K562 (cell line): ENCODE measurements around the gene ARID4B. TPM values are rescaled to one million over a fixed set of nuclear protein-coding genes. Genes with fewer than 3 reads are reported as not detected.
A peak's percentile ranks its signal among the peaks of the same experiment; 100 is the strongest.

Source experiments
- ATAC-seq: fragments of 200-7000 bp; cut with Tn5 transposase; 3 replicates; pipeline ENCODE4 v1.9.1; 2020; ENCODE audit warnings: moderate library complexity
- BruUV-seq: library from RNA; stranded (reverse); fragments of 400-500 nt; replicated peaks from 2 replicates; lab custom pipeline; 2021; lab: Mats Ljungman, UMichigan
- CTCF ChIA-PET: fragments of 300-600 bp; formaldehyde crosslinking; extraction: SDS; loops from one replicate; lab custom pipeline; 2021; ENCODE audit warnings: low intra/inter-chr PET ratio; lab: Yijun Ruan, JAX
- POLR2A ChIA-PET: fragments of 300-600, 350-650 bp; sonication (Branson Sonifier 250); formaldehyde crosslinking; extraction: SDS; loops from one replicate; lab custom pipeline; 2021; ENCODE audit warnings: antibody characterized with exemption, inconsistent platforms; lab: Yijun Ruan, JAX
- DNase-seq, 4 experiments: peaks; one replicate each; pipeline versions ENCODE4 v3.0.0 to v3.0.0-alpha.2; 2011 to 2018; ENCODE audit warnings: low spot score in 3 of 4, mixed read lengths in 3 of 4; ENCODE audit errors: extremely low read depth in 1 of 4
- FAIRE-seq: peaks from 2 replicates; lab custom pipeline; 2011; peaks lifted over from hg19 to GRCh38; lab: Jason Lieb, UNC
- H2AFZ ChIP-seq: 2 replicates; pipeline ENCODE4 v1.6.0; 2011; ENCODE audit warnings: low read depth, low read length, control low read depth, inconsistent platforms
- H3K27ac ChIP-seq: fragments of 200-600 bp; 3 replicates; pipeline ENCODE4 v1.8.0; 2011; ENCODE audit warnings: low read depth, mild to moderate bottlenecking, control low read depth, inconsistent platforms, low read length, moderate library complexity, mixed read lengths; ENCODE audit errors: extremely low read depth
- H3K27me3 ChIP-seq, 2 experiments: fragments of 300-600 bp in 1 of 2; 2 replicates in 1 of 2; 3 replicates in 1 of 2; pipeline versions ENCODE4 v1.6.0 to v1.8.0; 2011; ENCODE audit warnings: inconsistent platforms in 2 of 2, low read length in 2 of 2, mild to moderate bottlenecking in 1 of 2, mixed read lengths in 1 of 2, moderate library complexity in 1 of 2; ENCODE audit not compliant: control insufficient read depth in 2 of 2, insufficient read depth in 2 of 2
- H3K36me3 ChIP-seq: fragments of 300-600 bp; 3 replicates; pipeline ENCODE4 v1.8.0; 2011; ENCODE audit warnings: mild to moderate bottlenecking, low read length, inconsistent platforms; ENCODE audit not compliant: control insufficient read depth, insufficient read depth
- H3K4me1 ChIP-seq, 2 experiments: fragments of 200-600 bp in 1 of 2; replicated peaks in 1 of 2; 2 replicates in 1 of 2; 3 replicates in 1 of 2; pipeline versions ENCODE4 v1.5.1 to v1.8.0; 2011; ENCODE audit warnings: inconsistent platforms in 2 of 2, low read length in 2 of 2, mild to moderate bottlenecking in 1 of 2, mixed read lengths in 1 of 2, moderate library complexity in 1 of 2; ENCODE audit not compliant: control insufficient read depth in 2 of 2, insufficient read depth in 2 of 2
- H3K4me2 ChIP-seq: 2 replicates; pipeline ENCODE4 v1.6.1; 2011; ENCODE audit warnings: low read length, control low read depth, inconsistent platforms, mixed read lengths; ENCODE audit not compliant: insufficient read depth
- H3K4me3 ChIP-seq: fragments of 200-600 bp; sonication (generic), shearing (Covaris generic); 2 replicates; pipeline ENCODE4 v1.5.1; 2016; ENCODE audit warnings: control low read depth, inconsistent platforms
- H3K79me2 ChIP-seq: fragments of 200-600 bp; 3 replicates; pipeline ENCODE4 v1.8.0; 2011; ENCODE audit warnings: low read length, inconsistent platforms; ENCODE audit not compliant: control insufficient read depth, insufficient read depth
- H3K9ac ChIP-seq, 2 experiments: 2 replicates each; pipeline versions ENCODE4 v1.6.0 to v1.6.1; 2011; ENCODE audit warnings: low read depth in 2 of 2, low read length in 2 of 2, control low read depth in 1 of 2, inconsistent platforms in 1 of 2, mild to moderate bottlenecking in 1 of 2, mixed read lengths in 1 of 2; ENCODE audit not compliant: insufficient read depth in 1 of 2
- H3K9me1 ChIP-seq: one replicate; pipeline ENCODE4 v1.6.0; 2011; ENCODE audit warnings: inconsistent platforms, mild to moderate bottlenecking, low read length, moderate library complexity; ENCODE audit not compliant: control insufficient read depth, insufficient read depth
- H3K9me3 ChIP-seq: replicated peaks from 2 replicates; pipeline ENCODE4 v1.5.1; 2011; ENCODE audit warnings: low read depth, low read length, inconsistent platforms; ENCODE audit not compliant: control insufficient read depth, insufficient read depth
- H4K20me1 ChIP-seq: replicated peaks from 2 replicates; pipeline ENCODE4 v1.6.1; 2011; ENCODE audit warnings: low read length, inconsistent platforms, mixed read lengths; ENCODE audit not compliant: control insufficient read depth, insufficient read depth
- ARID1B ChIP-seq: fragments of 450-650 bp; IDR thresholded peaks from 2 replicates; pipeline ENCODE4 v1.6.1; 2016; ENCODE audit warnings: antibody characterized with exemption, mild to moderate bottlenecking, inconsistent platforms
- GATA2 ChIP-seq: sonication (generic); formaldehyde crosslinking; IDR thresholded peaks from 2 replicates; pipeline ENCODE4 v1.4.0; 2020; ENCODE audit warnings: mild to moderate bottlenecking, missing genetic modification reagents
- KHSRP ChIP-seq: fragments of 450-650 bp; IDR thresholded peaks from 2 replicates; pipeline ENCODE4 v1.6.1; 2017
- MCM5 ChIP-seq: fragments of 450-650 bp; IDR thresholded peaks from 2 replicates; pipeline ENCODE4 v1.6.1; 2016; ENCODE audit warnings: low read depth
- NR1H2 ChIP-seq: sonication (generic); formaldehyde crosslinking; IDR thresholded peaks from 2 replicates; pipeline ENCODE4 v1.4.0; 2020; ENCODE audit warnings: mild to moderate bottlenecking, missing genetic modification reagents
- POLR2H ChIP-seq: IDR thresholded peaks from 2 replicates; pipeline ENCODE4 v1.6.1; 2016; ENCODE audit warnings: missing genetic modification characterization, low read depth, mild to moderate bottlenecking, control low read depth, missing compliant biosample characterization, moderate library complexity
- SMARCA4 ChIP-seq: fragments of 450-650 bp; IDR thresholded peaks from 2 replicates; pipeline ENCODE4 v1.6.1; 2016
- STAT5A ChIP-seq: IDR thresholded peaks from 2 replicates; pipeline ENCODE4 v1.6.1; 2012; ENCODE audit warnings: low read length, inconsistent platforms, borderline replicate concordance
- TCF3 ChIP-seq: sonication (generic); formaldehyde crosslinking; IDR thresholded peaks from 2 replicates; pipeline ENCODE4 v1.4.0; 2020; ENCODE audit warnings: mild to moderate bottlenecking, missing genetic modification reagents
- TEAD4 ChIP-seq, 2 experiments: sonication (generic) in 1 of 2; formaldehyde crosslinking in 1 of 2; IDR thresholded peaks; 2 replicates each; pipeline versions ENCODE4 v1.6.1 to v1.8.0; 2012 to 2022; ENCODE audit warnings: borderline replicate concordance in 1 of 2, inconsistent platforms in 1 of 2, low read length in 1 of 2, mild to moderate bottlenecking in 1 of 2, missing genetic modification reagents in 1 of 2
- ZBTB1 ChIP-seq: sonication (generic); formaldehyde crosslinking; IDR thresholded peaks from 2 replicates; pipeline ENCODE4 v1.8.1; 2023; ENCODE audit warnings: missing genetic modification reagents, low read depth, mild to moderate bottlenecking, borderline replicate concordance
- ZBTB12 ChIP-seq: fragments of 250-450 bp; sonication (Bioruptor Pico); IDR thresholded peaks from 2 replicates; pipeline ENCODE4 v1.4.0; 2020
- ZBTB17 ChIP-seq: fragments of 450-650 bp; formaldehyde crosslinking; IDR thresholded peaks from 2 replicates; pipeline ENCODE4 v1.4.0; 2020; ENCODE audit warnings: mild to moderate bottlenecking
- ZKSCAN1 ChIP-seq: fragments of 150-350 bp; IDR thresholded peaks from 2 replicates; pipeline ENCODE4 v1.6.1; 2016; ENCODE audit warnings: low read depth, low read length
- ZNF274 ChIP-seq: IDR thresholded peaks from 2 replicates; pipeline ENCODE4 v1.6.1; 2011; ENCODE audit warnings: low read depth, mild to moderate bottlenecking, low read length, moderate library complexity, borderline replicate concordance
- ZNF282 ChIP-seq: sonication (generic); formaldehyde crosslinking; IDR thresholded peaks from 2 replicates; pipeline ENCODE4 v1.8.1; 2023; ENCODE audit warnings: missing genetic modification reagents
- ZNF398 ChIP-seq: fragments of 250-450 bp; sonication (Bioruptor Pico); IDR thresholded peaks from 2 replicates; pipeline ENCODE4 v1.8.0; 2021; ENCODE audit warnings: moderate library complexity, mild to moderate bottlenecking, inconsistent platforms
- WGBS: fragments of 100-300 bp; shearing (Covaris generic); methylation state at CpG from one replicate; pipeline ENCODE4 v1.1.6; 2016; ENCODE audit warnings: low coverage, mixed read lengths; ENCODE audit not compliant: insufficient coverage; ENCODE audit errors: missing lambda C conversion rate; 5-methylcytosine and 5-hydroxymethylcytosine counted together
- in situ Hi-C: fragments of 300-500 bp; cut with MboI; formaldehyde crosslinking; loops from 4 replicates; pipeline ENCODE4 v1.15.0; 2018; ENCODE audit warnings: inconsistent platforms, mixed read lengths
- intact Hi-C: fragments of 100-400 bp; cut with micrococcal nuclease; formaldehyde crosslinking; loops from 2 replicates; pipeline ENCODE4 v1.14.2; 2022
- polyA plus RNA-seq, 8 experiments: library from polyadenylated mRNA; depleted of rRNA in 4 of 8; stranded (reverse) in 5 of 8; unstranded in 3 of 8; fragments of >200 nt; fragmentation: Nextera tagmentation in 2 of 8; fragmentation: Illumina TruSeq in 1 of 8; extraction: Ambion mirVana in 2 of 8; extraction: Trizol in 1 of 8; gene quantifications; 2 replicates each; pipeline versions ENCODE4 v1.2.1 to v1.2.3, GENCODE V29; 2011 to 2014; ENCODE audit warnings: inconsistent platforms in 1 of 8, missing spikeins in 1 of 8
- total RNA-seq, 7 experiments: library from RNA; depleted of rRNA in 6 of 7; stranded (reverse); fragments of >200 nt in 6 of 7; fragmentation: Illumina TruSeq in 2 of 7; extraction: Trizol in 2 of 7; gene quantifications; 2 replicates each; pipeline versions ENCODE4 v1.2.1 to v1.2.3, GENCODE V29; 2011 to 2021; ENCODE audit warnings: low replicate concordance in 1 of 7

The ARID4B gene
- total and polyA plus RNA-seq, 9 of the 15 experiments (the other 6 are each of a cell fraction or from before 2014, with no cell fraction given) = 8.4 to 38.9 (median 18.5) TPM

GRCh38 chr1:235297579-235297978, 30.4 kb downstream of the ARID4B start:
- intact Hi-C loops (no loop called here), in situ Hi-C loops (no loop called here)
- DNase-seq (no peak), FAIRE-seq (no peak), ATAC-seq (no peak)
- Histone ChIP-seq H3K9me1 (peaks cover 3% of the 10 kb centered on the region), H3K79me2 (peaks cover 96% of the 10 kb centered on the region), H3K9me3 (no peaks in the 10 kb centered on the region), H3K4me3 (no peak overlapping the region), H2AFZ (no peak overlapping the region), H3K4me2 (peak overlapping the region; percentile 9; the same call in 1 of the 2 replicates), H3K36me3 (no peaks in the 10 kb centered on the region), H3K9ac (peak overlapping the region in 1 of 2 experiments; percentile 17; a peak in 1 of 4 replicates), H3K27me3 (no peaks in the 10 kb centered on the region), H4K20me1 (peaks cover 21% of the 10 kb centered on the region; the same call in 1 of the 2 replicates), H3K27ac (peak overlapping the region; percentile 60; the same call in 1 of the 3 replicates), H3K4me1 (peaks cover 14 to 35% of the 10 kb centered on the region in 2 experiments)
- BruUV-seq = no TSS peak
- ChIA-PET POLR2A (no interaction called here), CTCF (no interaction called here)
- 8% methylated on average over 3 of the region's 3 CpGs for WGBS
- TF ChIP-seq STAT5A = no peak
- TF ChIP-seq ZNF282 = no peak
- TF ChIP-seq MCM5 = no peak
- no peak for TF ChIP-seq NR1H2 (CRISPR knock-in tag)
- peak; percentile 53; the same call in 1 of the 2 replicates for TF ChIP-seq SMARCA4
- no peak for TF ChIP-seq KHSRP
- peak; percentile 46; the same call in 1 of the 2 replicates for TF ChIP-seq POLR2H (tag)
- no peak for TF ChIP-seq ZBTB12 (CRISPR knock-in tag)
- TF ChIP-seq ZBTB1 = no peak
- 0 out of 2 replicates have a peak, but pooled peaks have one; percentile 34 for TF ChIP-seq GATA2 (CRISPR knock-in tag)
- TF ChIP-seq ARID1B = peak; percentile 24; the same call in 1 of the 2 replicates
- no peak for TF ChIP-seq TCF3 (CRISPR knock-in tag)
- TF ChIP-seq TEAD4 (IDR thresholded peaks at IDR 0.05; ENCODE audit: low read length) = peak; percentile 48; the same call in 1 of the 2 replicates
- no peak for TF ChIP-seq TEAD4 (CRISPR knock-in tag; IDR thresholded peaks at IDR 0.05; ENCODE audit: borderline replicate concordance)
- no peak for TF ChIP-seq ZNF398
- no peak for TF ChIP-seq ZBTB17 (CRISPR knock-in tag)
- no peak for TF ChIP-seq ZKSCAN1
- no peak for TF ChIP-seq ZNF274
